Chondrocyte (in vitro differentiated cells): ENCODE data around the gene UBE2U. TPM values are rescaled to one million over a fixed set of nuclear protein-coding genes. Genes with fewer than 3 reads are reported as not detected.
A peak's percentile ranks its signal among the peaks of the same experiment; 100 is the strongest.
"Not testable (repeated sequence)": the region's sequence is repeated elsewhere in the genome, so short reads cannot be mapped to it uniquely, and the experiment has no call there.

ENCODE experiments used
- DNase-seq: peaks from one replicate; pipeline ENCODE4 v3.0.0; 2021; ENCODE audit warnings: mixed read lengths, low spot score
- H3K27ac Mint-ChIP-seq: one replicate; pipeline ENCODE4 v1.8.0; 2021; ENCODE audit warnings: mild to moderate bottlenecking, moderate library complexity, mixed read lengths; ENCODE audit not compliant: unreplicated experiment
- H3K27me3 Mint-ChIP-seq: 2 replicates; pipeline ENCODE4 v1.8.0; 2021; ENCODE audit warnings: low read depth, mixed read lengths
- H3K36me3 Mint-ChIP-seq: 2 replicates; pipeline ENCODE4 v1.8.0; 2021; ENCODE audit warnings: low read depth, mixed read lengths
- H3K4me1 Mint-ChIP-seq: 2 replicates; pipeline ENCODE4 v1.8.0; 2021; ENCODE audit warnings: low read depth, mild to moderate bottlenecking, mixed read lengths
- H3K4me3 Mint-ChIP-seq: one replicate; pipeline ENCODE4 v1.8.0; 2021; ENCODE audit warnings: mild to moderate bottlenecking, moderate library complexity, mixed read lengths; ENCODE audit not compliant: unreplicated experiment
- H3K9me3 Mint-ChIP-seq: 2 replicates; pipeline ENCODE4 v1.8.0; 2021; ENCODE audit warnings: low read depth, mixed read lengths
- total RNA-seq: library from RNA; stranded (reverse); gene quantifications from 3 replicates; pipeline ENCODE4 v1.2.1, GENCODE V29; 2021
- TF ChIP-seq, protein P1 (sequence below): fragments of 200-600 bp; sonication (generic); IDR thresholded peaks from 2 replicates; pipeline ENCODE4 v1.5.0; 2021; ENCODE audit warnings: antibody characterized with exemption, mild to moderate bottlenecking, moderate library complexity

UBE2U gene
- total RNA-seq, 1 donor from 2014 or later = 0.27 TPM

DNA sequence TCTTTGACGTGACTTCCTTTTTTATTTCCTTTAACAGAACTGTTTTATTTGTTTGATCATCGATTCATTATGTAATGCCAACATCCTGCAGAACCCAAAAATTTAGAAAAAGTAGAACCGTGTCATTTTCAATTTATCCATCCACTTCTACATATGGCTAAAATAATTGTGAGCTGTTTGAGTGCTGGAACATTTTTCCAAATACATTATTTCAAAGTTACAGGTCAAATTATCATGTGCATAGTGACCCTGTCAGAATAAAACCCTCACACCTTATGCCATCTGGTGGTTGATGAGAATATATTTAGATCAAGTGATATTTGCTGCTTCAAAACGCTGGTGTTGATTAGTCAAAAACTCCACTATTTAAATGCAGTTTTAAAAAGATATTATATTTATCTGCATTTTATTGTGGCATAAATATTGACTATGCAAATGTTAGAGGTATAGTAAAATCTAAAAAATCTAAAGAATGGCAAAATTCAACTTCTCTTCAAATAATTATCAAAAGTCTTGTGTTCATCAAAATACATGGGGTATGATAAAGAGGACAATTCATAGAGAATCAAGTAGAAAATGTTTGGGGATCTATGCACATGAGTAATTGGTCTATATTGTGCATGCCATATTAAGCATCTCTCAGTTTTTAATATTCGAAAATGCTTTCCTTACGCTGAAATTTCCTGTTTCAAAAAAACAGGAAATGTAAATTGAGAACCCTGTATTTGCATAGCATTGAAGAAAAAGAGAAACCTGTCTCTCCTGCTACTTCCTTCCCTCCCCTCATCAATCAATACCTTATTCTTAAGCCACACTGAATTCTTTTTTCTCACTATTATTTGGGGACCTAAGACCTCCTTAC is 39.7 kb downstream of the UBE2U start:
- peak overlapping the region; percentile 6 for H3K27ac Mint-ChIP-seq
- H3K9me3 Mint-ChIP-seq = no peaks in the 10 kb centered on the region
- no peaks in the 10 kb centered on the region for H3K36me3 Mint-ChIP-seq
- H3K27me3 Mint-ChIP-seq = no peaks in the 10 kb centered on the region
- no peak for DNase-seq
- no peak overlapping the region for H3K4me3 Mint-ChIP-seq
- H3K4me1 Mint-ChIP-seq = peaks cover 49% of the 10 kb centered on the region
- TF ChIP-seq, protein P1, sequence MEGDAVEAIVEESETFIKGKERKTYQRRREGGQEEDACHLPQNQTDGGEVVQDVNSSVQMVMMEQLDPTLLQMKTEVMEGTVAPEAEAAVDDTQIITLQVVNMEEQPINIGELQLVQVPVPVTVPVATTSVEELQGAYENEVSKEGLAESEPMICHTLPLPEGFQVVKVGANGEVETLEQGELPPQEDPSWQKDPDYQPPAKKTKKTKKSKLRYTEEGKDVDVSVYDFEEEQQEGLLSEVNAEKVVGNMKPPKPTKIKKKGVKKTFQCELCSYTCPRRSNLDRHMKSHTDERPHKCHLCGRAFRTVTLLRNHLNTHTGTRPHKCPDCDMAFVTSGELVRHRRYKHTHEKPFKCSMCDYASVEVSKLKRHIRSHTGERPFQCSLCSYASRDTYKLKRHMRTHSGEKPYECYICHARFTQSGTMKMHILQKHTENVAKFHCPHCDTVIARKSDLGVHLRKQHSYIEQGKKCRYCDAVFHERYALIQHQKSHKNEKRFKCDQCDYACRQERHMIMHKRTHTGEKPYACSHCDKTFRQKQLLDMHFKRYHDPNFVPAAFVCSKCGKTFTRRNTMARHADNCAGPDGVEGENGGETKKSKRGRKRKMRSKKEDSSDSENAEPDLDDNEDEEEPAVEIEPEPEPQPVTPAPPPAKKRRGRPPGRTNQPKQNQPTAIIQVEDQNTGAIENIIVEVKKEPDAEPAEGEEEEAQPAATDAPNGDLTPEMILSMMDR = peak; percentile 96

DNA sequence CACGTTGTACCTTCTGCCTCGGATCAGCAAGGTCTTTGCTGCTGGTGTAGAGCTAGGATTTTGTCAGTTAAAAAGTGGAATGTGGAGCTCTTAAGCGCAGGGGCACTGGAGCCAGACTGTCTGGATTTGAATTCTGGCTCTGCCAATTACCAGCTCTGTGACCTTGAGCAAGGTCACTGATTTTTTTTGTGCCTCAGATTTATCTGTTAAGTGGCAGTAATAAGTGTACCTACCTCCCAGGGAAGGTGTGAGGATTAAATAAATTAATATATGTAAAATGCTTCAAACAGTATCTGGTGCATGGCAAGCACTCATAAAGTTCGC is 40.3 kb downstream of the UBE2U start:
- Mint-ChIP-seq H3K36me3 (no peaks in the 10 kb centered on the region), H3K4me1 (peaks cover 51% of the 10 kb centered on the region), H3K27me3 (no peaks in the 10 kb centered on the region), H3K27ac (peak overlapping the region; percentile 6), H3K4me3 (no peak overlapping the region), H3K9me3 (no peaks in the 10 kb centered on the region)
- TF ChIP-seq, protein P1 = no peak
- no peak for DNase-seq

DNA sequence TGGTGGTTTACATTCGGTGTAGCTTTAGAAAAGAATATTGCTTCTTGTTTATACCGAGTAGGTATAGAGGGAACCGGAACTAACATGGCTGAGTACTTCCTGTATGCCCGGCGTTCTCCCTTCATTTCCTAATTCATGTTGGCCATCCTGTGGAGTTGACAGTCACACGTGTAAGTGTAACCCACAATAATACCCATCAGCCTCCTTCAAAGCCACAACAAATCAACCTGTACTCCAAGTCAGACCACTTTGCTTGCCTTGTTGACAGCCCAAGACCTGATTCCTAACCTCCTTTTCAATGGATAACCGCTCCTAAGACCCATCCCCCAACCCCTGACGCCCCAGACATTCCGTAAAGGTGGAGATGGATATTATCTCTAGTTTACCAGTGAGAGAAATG is 42.1 kb downstream of the UBE2U start:
- no peak overlapping the region for H3K27ac Mint-ChIP-seq
- H3K4me1 Mint-ChIP-seq = peaks cover 47% of the 10 kb centered on the region
- H3K4me3 Mint-ChIP-seq = no peak overlapping the region

DNA sequence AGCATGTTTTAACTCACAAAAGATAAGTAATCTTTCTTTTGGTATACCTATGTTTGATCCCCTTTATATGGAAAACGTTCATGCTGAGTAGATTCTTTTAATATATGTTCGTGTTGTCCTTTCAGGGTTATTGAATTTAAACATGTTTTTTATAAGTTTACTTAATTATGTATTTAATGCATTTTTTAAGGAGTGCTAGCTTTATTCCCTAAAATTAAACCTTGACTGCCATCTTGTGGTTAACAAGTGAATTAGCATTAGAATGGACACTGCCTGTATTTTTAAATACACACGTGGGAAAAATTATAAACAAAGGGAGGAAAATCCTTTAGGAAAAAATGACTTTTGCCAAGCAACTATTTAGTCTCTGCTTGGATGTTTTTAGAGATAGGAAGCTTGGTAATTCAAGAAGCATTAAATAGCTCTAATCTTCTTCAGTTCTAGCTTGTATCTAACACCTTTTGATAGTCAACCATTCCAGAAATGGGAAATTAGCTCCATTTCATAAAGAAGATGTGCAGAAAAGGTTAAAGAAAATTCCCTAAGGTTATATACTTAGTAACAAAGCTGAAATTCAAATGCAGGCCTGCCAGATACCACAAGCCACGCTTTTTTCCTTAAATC is 43.0 kb downstream of the UBE2U start:
- Mint-ChIP-seq H3K27me3 (peaks cover 2% of the 10 kb centered on the region), H3K9me3 (no peaks in the 10 kb centered on the region), H3K4me1 (peaks cover 47% of the 10 kb centered on the region), H3K4me3 (no peak overlapping the region), H3K27ac (no peak overlapping the region), H3K36me3 (no peaks in the 10 kb centered on the region)
- TF ChIP-seq, protein P1 = peak; percentile 99
- DNase-seq = no peak

More for the DNA sequence above, 42.1 kb downstream of the UBE2U start:
- peaks cover 2% of the 10 kb centered on the region for H3K27me3 Mint-ChIP-seq
- no peaks in the 10 kb centered on the region for H3K36me3 Mint-ChIP-seq
- TF ChIP-seq, protein P1 = no peak
- no peaks in the 10 kb centered on the region for H3K9me3 Mint-ChIP-seq
- DNase-seq = no peak

DNA sequence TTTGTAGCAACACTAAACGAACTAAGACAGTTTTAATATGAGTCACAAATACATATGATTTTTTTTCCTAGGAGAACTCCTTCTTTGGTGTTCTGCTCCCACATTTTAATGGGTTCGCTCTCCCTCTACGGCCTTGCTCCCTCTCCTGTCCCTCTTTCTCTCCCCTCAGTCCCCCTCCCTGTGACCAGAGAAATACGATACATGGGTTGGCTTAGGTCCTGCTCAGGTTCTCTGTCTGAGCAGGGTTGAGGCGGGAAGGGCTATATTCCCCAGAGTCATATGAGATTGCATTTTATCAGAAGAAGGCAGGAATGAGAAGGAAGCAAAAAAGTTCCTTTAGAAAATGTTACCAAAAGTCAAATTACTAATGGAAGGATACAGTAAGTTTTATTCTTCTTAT is 44.6 kb downstream of the UBE2U start:
- H3K4me3 Mint-ChIP-seq = no peak overlapping the region
- no peak for DNase-seq
- TF ChIP-seq, protein P1 = no peak
- peaks cover 3% of the 10 kb centered on the region for H3K36me3 Mint-ChIP-seq
- peaks cover 2% of the 10 kb centered on the region for H3K27me3 Mint-ChIP-seq
- peaks cover 34% of the 10 kb centered on the region for H3K4me1 Mint-ChIP-seq
- H3K27ac Mint-ChIP-seq = no peak overlapping the region
- H3K9me3 Mint-ChIP-seq = peaks cover 4% of the 10 kb centered on the region

DNA sequence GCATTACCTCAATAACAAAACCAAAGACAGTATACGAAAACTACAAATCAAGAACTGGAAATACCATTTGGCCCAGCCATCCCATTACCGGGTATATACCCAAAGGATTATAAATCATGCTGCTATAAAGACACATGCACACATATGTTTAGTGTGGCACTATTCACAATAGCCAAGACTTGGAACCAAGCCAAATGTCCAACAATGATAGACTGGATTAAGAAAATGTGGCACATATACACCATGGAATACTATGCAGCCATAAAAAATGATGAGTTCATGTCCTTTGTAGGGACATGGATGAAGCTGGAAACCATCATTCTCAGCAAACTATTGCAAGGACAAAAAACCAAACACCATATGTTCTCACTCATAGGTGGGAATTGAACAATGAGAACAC is 47.0 kb downstream of the UBE2U start:
- Mint-ChIP-seq H3K36me3 (peaks cover 25% of the 10 kb centered on the region), H3K9me3 (peaks cover 27% of the 10 kb centered on the region), H3K4me1 (peaks cover 20% of the 10 kb centered on the region), H3K27me3 (peaks cover 14% of the 10 kb centered on the region)
- DNase-seq, H3K27ac Mint-ChIP-seq, H3K4me3 Mint-ChIP-seq: not testable (repeated sequence)
